ENCODE results near the gene CAP2. TPM values are rescaled to one million over a fixed set of nuclear protein-coding genes. Genes with fewer than 3 reads are reported as not detected.

The CAP2 gene
- total RNA-seq, 1 experiment from 2014 or later = 11.5 TPM

DNA sequence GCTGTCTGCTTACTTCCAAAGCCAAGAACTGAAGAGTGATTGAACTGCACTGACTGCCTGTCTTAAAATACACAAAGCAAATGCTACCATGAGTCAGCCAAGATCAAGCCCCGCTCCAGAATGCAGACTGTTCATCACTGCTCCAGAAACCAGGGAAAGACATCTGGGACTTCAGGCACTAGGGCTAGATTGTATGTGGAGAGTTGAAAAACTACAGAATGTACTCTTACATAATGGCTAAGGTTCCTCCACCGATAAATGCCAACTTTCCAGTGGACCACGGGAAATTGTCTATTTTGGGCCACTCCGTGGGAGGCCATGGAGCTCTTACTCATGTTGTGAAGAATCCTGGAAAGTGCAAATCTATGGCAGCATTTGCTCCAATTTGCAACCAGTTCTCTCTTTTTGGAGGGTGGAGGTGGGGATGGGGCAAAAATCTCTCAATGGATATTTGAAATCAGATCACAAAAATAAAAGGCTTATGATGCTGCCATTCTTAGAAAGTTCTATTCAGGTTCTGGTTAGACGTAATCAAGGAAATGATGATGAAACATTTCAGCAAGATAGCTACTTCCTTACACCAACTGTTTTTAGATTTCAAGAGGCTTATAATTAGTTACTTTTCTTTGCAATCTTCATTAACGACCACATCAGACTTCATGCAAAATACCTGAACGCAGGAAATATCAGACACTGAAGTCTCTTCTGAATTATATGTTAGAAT lies 11.8 kb upstream of the CAP2 start:
- no peak overlapping the region for H2BK5ac ChIP-seq (ENCODE audit: insufficient read length, low read length)
- H2BK15ac ChIP-seq (ENCODE audit: low read depth, low read length) = no peak overlapping the region
- no peaks in the 10 kb centered on the region for H3K79me2 ChIP-seq (ENCODE audit: insufficient read depth, low read length)
- no peaks in the 10 kb centered on the region for H3K23me2 ChIP-seq (ENCODE audit: insufficient read length, low read depth, low read length, poor library complexity, severe bottlenecking)
- no peak overlapping the region for H4K8ac ChIP-seq (replicated peaks; ENCODE audit: insufficient read length, low read depth, low read length)
- no peaks in the 10 kb centered on the region for H3K27me3 ChIP-seq (ENCODE audit: insufficient read depth, low read length)
- no peak overlapping the region for H3K27ac ChIP-seq (ENCODE audit: insufficient read length, low read depth, low read length)
- peaks cover 2% of the 10 kb centered on the region; the same call in 1 of the 2 replicates for H3K27me3 Mint-ChIP-seq (ENCODE audit: low read depth)
- TF ChIP-seq, protein P1, sequence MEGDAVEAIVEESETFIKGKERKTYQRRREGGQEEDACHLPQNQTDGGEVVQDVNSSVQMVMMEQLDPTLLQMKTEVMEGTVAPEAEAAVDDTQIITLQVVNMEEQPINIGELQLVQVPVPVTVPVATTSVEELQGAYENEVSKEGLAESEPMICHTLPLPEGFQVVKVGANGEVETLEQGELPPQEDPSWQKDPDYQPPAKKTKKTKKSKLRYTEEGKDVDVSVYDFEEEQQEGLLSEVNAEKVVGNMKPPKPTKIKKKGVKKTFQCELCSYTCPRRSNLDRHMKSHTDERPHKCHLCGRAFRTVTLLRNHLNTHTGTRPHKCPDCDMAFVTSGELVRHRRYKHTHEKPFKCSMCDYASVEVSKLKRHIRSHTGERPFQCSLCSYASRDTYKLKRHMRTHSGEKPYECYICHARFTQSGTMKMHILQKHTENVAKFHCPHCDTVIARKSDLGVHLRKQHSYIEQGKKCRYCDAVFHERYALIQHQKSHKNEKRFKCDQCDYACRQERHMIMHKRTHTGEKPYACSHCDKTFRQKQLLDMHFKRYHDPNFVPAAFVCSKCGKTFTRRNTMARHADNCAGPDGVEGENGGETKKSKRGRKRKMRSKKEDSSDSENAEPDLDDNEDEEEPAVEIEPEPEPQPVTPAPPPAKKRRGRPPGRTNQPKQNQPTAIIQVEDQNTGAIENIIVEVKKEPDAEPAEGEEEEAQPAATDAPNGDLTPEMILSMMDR (conservative IDR thresholded peaks at IDR 0.05) = no peak
- no peak overlapping the region for H3K4ac ChIP-seq (ENCODE audit: low read depth, low read length)
- H3K79me1 ChIP-seq (ENCODE audit: insufficient read depth, low read depth, low read length, poor library complexity, severe bottlenecking) = no peaks in the 10 kb centered on the region
- WGBS (ENCODE audit: extremely low coverage, insufficient read length, low lambda C conversion rate) = no CpG with 5 or more reads among the region's 7 CpGs
- no peak overlapping the region for H3K18ac ChIP-seq (ENCODE audit: insufficient read length, low read depth, low read length)
- H3K4me3 Mint-ChIP-seq = no peak overlapping the region
- H3K36me3 Mint-ChIP-seq (ENCODE audit: insufficient read depth in 1 of 3, low read depth in 3 of 3) = peaks cover 0 to 1% (median 0%) of the 10 kb centered on the region in 3 experiments; a peak in 1 of 7 replicates
- peaks cover 4 to 7% of the 10 kb centered on the region in 2 experiments; a peak in 2 of 4 replicates for H3K4me1 Mint-ChIP-seq
- H2BK120ac ChIP-seq (ENCODE audit: low read depth, low read length, poor library complexity, severe bottlenecking) = no peak overlapping the region
- H3K4me1 ChIP-seq (ENCODE audit: insufficient read depth, low read length) = no peaks in the 10 kb centered on the region
- no peak for DNase-seq
- no peak overlapping the region for H3K56ac ChIP-seq (ENCODE audit: insufficient read length, low read depth, low read length)
- H2BK20ac ChIP-seq (ENCODE audit: low read depth, low read length, poor library complexity, severe bottlenecking) = no peak overlapping the region
- H4K20me1 ChIP-seq (ENCODE audit: control insufficient read depth, insufficient read depth, insufficient read length) = no peaks in the 10 kb centered on the region
- H3K27ac Mint-ChIP-seq = no peak overlapping the region
- H3T11ph ChIP-seq (ENCODE audit: low read length) = no peak overlapping the region
- no peak overlapping the region for H2AK5ac ChIP-seq (ENCODE audit: insufficient read length, low read length)
- no peak overlapping the region for H2BK12ac ChIP-seq (ENCODE audit: insufficient read length, low read depth, low read length)
- H3K4me2 ChIP-seq (ENCODE audit: insufficient read depth, insufficient read length, low read length) = no peak overlapping the region
- H3K9ac ChIP-seq (ENCODE audit: extremely low read depth, insufficient read length, low read length) = no peak overlapping the region
- no peaks in the 10 kb centered on the region for H3K9me3 ChIP-seq (ENCODE audit: control insufficient read depth, low read depth, low read length)
- no peaks in the 10 kb centered on the region for H3K9me3 Mint-ChIP-seq
- H3K14ac ChIP-seq (ENCODE audit: insufficient read depth, low read length) = no peak overlapping the region
- no peak overlapping the region for H4K5ac ChIP-seq (ENCODE audit: insufficient read length, low read depth, low read length)
- no peak overlapping the region for H3K23ac ChIP-seq (ENCODE audit: insufficient read length, low read depth, low read length)
- no peak overlapping the region for H4K91ac ChIP-seq (ENCODE audit: insufficient read length, low read depth, low read length)
- no peak overlapping the region for H2AFZ ChIP-seq (ENCODE audit: low read length)
